IPS-15b (cell line): ENCODE results near the gene FRMD6.

ENCODE experiments used
- H3K27me3 ChIP-seq: one replicate; pipeline ENCODE4 v1.6.1; 2013; ENCODE audit warnings: low read length; ENCODE audit not compliant: control insufficient read depth, insufficient read depth
- H3K36me3 ChIP-seq: one replicate; pipeline ENCODE4 v1.6.1; 2013; ENCODE audit warnings: low read length; ENCODE audit not compliant: control insufficient read depth, insufficient read depth
- H3K4me1 ChIP-seq: one replicate; pipeline ENCODE4 v1.6.1; 2013; ENCODE audit warnings: mild to moderate bottlenecking, low read length; ENCODE audit not compliant: control insufficient read depth, insufficient read depth
- H3K4me3 ChIP-seq: one replicate; pipeline ENCODE4 v1.5.1; 2013; ENCODE audit warnings: low read depth, low read length
- H3K9ac ChIP-seq: one replicate; pipeline ENCODE4 v1.6.1; 2013; ENCODE audit warnings: low read depth, mild to moderate bottlenecking, low read length
- H3K9me3 ChIP-seq: one replicate; pipeline ENCODE4 v1.6.1; 2013; ENCODE audit warnings: mild to moderate bottlenecking, low read length; ENCODE audit not compliant: control insufficient read depth, insufficient read depth

FRMD6 gene

GRCh38 chr14:51707327-51707726 lies 55.6 kb downstream of the FRMD6 start:
- Histone ChIP-seq H3K4me1 (peaks cover 13% of the 10 kb centered on the region), H3K36me3 (no peaks in the 10 kb centered on the region), H3K9me3 (no peaks in the 10 kb centered on the region), H3K27me3 (no peaks in the 10 kb centered on the region), H3K4me3 (no peak overlapping the region), H3K9ac (no peak overlapping the region)

- H3K9ac ChIP-seq = no peak overlapping the region
- H3K4me3 ChIP-seq = no peak overlapping the region
- H3K9me3 ChIP-seq = no peaks in the 10 kb centered on the region
- peaks cover 2% of the 10 kb centered on the region for H3K4me1 ChIP-seq
- H3K27me3 ChIP-seq = no peaks in the 10 kb centered on the region
- H3K36me3 ChIP-seq = no peaks in the 10 kb centered on the region
Measured at GRCh38 chr14:51711505-51711904, 59.8 kb downstream of the FRMD6 start.

GRCh38 chr14:51715250-51715649 lies 63.5 kb downstream of the FRMD6 start:
- no peaks in the 10 kb centered on the region for H3K27me3 ChIP-seq

GRCh38 chr14:51715742-51716141 lies 64.0 kb downstream of the FRMD6 start:
- no peaks in the 10 kb centered on the region for H3K27me3 ChIP-seq
- H3K9ac ChIP-seq = no peak overlapping the region
- H3K4me1 ChIP-seq = peaks cover 8% of the 10 kb centered on the region
- H3K9me3 ChIP-seq = no peaks in the 10 kb centered on the region
- H3K4me3 ChIP-seq = no peak overlapping the region
- H3K36me3 ChIP-seq = peaks cover 3% of the 10 kb centered on the region

More at GRCh38 chr14:51715250-51715649, 63.5 kb downstream of the FRMD6 start:
- Histone ChIP-seq H3K9me3 (no peaks in the 10 kb centered on the region), H3K9ac (no peak overlapping the region), H3K4me1 (peaks cover 8% of the 10 kb centered on the region), H3K4me3 (no peak overlapping the region), H3K36me3 (peaks cover 2% of the 10 kb centered on the region)

GRCh38 chr14:51716610-51717009 lies 64.9 kb downstream of the FRMD6 start:
- no peak overlapping the region for H3K9ac ChIP-seq
- no peak overlapping the region for H3K4me3 ChIP-seq
- H3K27me3 ChIP-seq = no peaks in the 10 kb centered on the region
- H3K36me3 ChIP-seq = peaks cover 3% of the 10 kb centered on the region
- peaks cover 8% of the 10 kb centered on the region for H3K4me1 ChIP-seq
- no peaks in the 10 kb centered on the region for H3K9me3 ChIP-seq

GRCh38 chr14:51717766-51718165 lies 66.1 kb downstream of the FRMD6 start:
- Histone ChIP-seq H3K4me1 (peaks cover 8% of the 10 kb centered on the region), H3K27me3 (no peaks in the 10 kb centered on the region), H3K4me3 (no peak overlapping the region), H3K36me3 (peaks cover 3% of the 10 kb centered on the region), H3K9ac (no peak overlapping the region), H3K9me3 (no peaks in the 10 kb centered on the region)

- Histone ChIP-seq H3K36me3 (peaks cover 3% of the 10 kb centered on the region), H3K27me3 (no peaks in the 10 kb centered on the region), H3K4me1 (peaks cover 8% of the 10 kb centered on the region)
Measured at GRCh38 chr14:51719955-51720354, 68.2 kb downstream of the FRMD6 start.

GRCh38 chr14:51723990-51724389 lies 72.3 kb downstream of the FRMD6 start:
- H3K27me3 ChIP-seq = no peaks in the 10 kb centered on the region
- H3K4me1 ChIP-seq = no peaks in the 10 kb centered on the region
- no peak overlapping the region for H3K9ac ChIP-seq
- H3K4me3 ChIP-seq = no peak overlapping the region
- peaks cover 8% of the 10 kb centered on the region for H3K36me3 ChIP-seq
- no peaks in the 10 kb centered on the region for H3K9me3 ChIP-seq

More at GRCh38 chr14:51719955-51720354, 68.2 kb downstream of the FRMD6 start:
- Histone ChIP-seq H3K9me3 (no peaks in the 10 kb centered on the region), H3K9ac (no peak overlapping the region), H3K4me3 (no peak overlapping the region)

- Histone ChIP-seq H3K9me3 (no peaks in the 10 kb centered on the region), H3K27me3 (no peaks in the 10 kb centered on the region), H3K4me1 (no peaks in the 10 kb centered on the region), H3K36me3 (peaks cover 8% of the 10 kb centered on the region), H3K4me3 (no peak overlapping the region), H3K9ac (no peak overlapping the region)
Measured at GRCh38 chr14:51724650-51725049, 72.9 kb downstream of the FRMD6 start.

GRCh38 chr14:51725061-51725460 lies 73.4 kb downstream of the FRMD6 start:
- Histone ChIP-seq H3K9me3 (no peaks in the 10 kb centered on the region), H3K4me1 (no peaks in the 10 kb centered on the region), H3K4me3 (no peak overlapping the region), H3K9ac (no peak overlapping the region), H3K27me3 (no peaks in the 10 kb centered on the region), H3K36me3 (peaks cover 8% of the 10 kb centered on the region)

GRCh38 chr14:51726166-51726899 lies 74.6 kb downstream of the FRMD6 start:
- Histone ChIP-seq H3K27me3 (no peaks in the 10 kb centered on the region), H3K36me3 (peaks cover 5% of the 10 kb centered on the region), H3K4me3 (no peak overlapping the region), H3K4me1 (no peaks in the 10 kb centered on the region), H3K9me3 (no peaks in the 10 kb centered on the region), H3K9ac (no peak overlapping the region)

- peaks cover 5% of the 10 kb centered on the region for H3K36me3 ChIP-seq
- no peaks in the 10 kb centered on the region for H3K4me1 ChIP-seq
- no peak overlapping the region for H3K4me3 ChIP-seq
- H3K27me3 ChIP-seq = no peaks in the 10 kb centered on the region
- H3K9ac ChIP-seq = no peak overlapping the region
- no peaks in the 10 kb centered on the region for H3K9me3 ChIP-seq
Measured at GRCh38 chr14:51727526-51727925, 75.8 kb downstream of the FRMD6 start.
